IMR-90 (cell line): ENCODE data around the gene ADGRL3. TPM values are rescaled to one million over a fixed set of nuclear protein-coding genes. Genes with fewer than 3 reads are reported as not detected.

ENCODE experiments used
- ATAC-seq: fragments of 200-7000 bp; cut with Tn5 transposase; 2 replicates; pipeline ENCODE4 v1.9.1; 2020; ENCODE audit warnings: low read depth, mild to moderate bottlenecking, moderate library complexity
- BruUV-seq: library from RNA; stranded (reverse); fragments of 400-500 nt; replicated peaks from 2 replicates; lab custom pipeline; 2021; lab: Mats Ljungman, UMichigan
- CTCF ChIA-PET: fragments of 300-600 bp; formaldehyde crosslinking; extraction: SDS; loops from one replicate; lab custom pipeline; 2021; ENCODE audit warnings: antibody characterized with exemption; lab: Yijun Ruan, JAX
- POLR2A ChIA-PET: fragments of 300-600 bp; sonication (Branson Sonifier 250); formaldehyde crosslinking; loops from one replicate; lab custom pipeline; 2022; ENCODE audit warnings: antibody characterized with exemption; ENCODE audit not compliant: unreplicated experiment; lab: Charles Lee
- DNase-seq: peaks from one replicate; pipeline ENCODE4 v3.0.0; 2013
- H2AFZ ChIP-seq: replicated peaks from 2 replicates; pipeline ENCODE3; 2013; ENCODE audit warnings: low read length, mild to moderate bottlenecking; ENCODE audit not compliant: poor library complexity
- H2AK5ac ChIP-seq: 2 replicates; pipeline ENCODE4 v1.6.1; 2013; ENCODE audit warnings: low read depth, low read length, inconsistent platforms
- H2AK9ac ChIP-seq: replicated peaks from 2 replicates; pipeline ENCODE3; 2013; ENCODE audit warnings: mild to moderate bottlenecking, low read depth, low read length, moderate library complexity; ENCODE audit not compliant: poor library complexity
- H2BK120ac ChIP-seq: 2 replicates; pipeline ENCODE4 v1.6.1; 2013; ENCODE audit warnings: low read depth, low read length, inconsistent platforms
- H2BK15ac ChIP-seq: 3 replicates; pipeline ENCODE4 v1.6.1; 2013; ENCODE audit warnings: low read depth, low read length, inconsistent platforms
- H2BK20ac ChIP-seq: 2 replicates; pipeline ENCODE4 v1.6.1; 2013; ENCODE audit warnings: low read depth, mild to moderate bottlenecking, inconsistent platforms, low read length, moderate library complexity
- H2BK5ac ChIP-seq: 2 replicates; pipeline ENCODE4 v1.6.1; 2013; ENCODE audit warnings: mild to moderate bottlenecking, low read depth, low read length, inconsistent platforms; ENCODE audit not compliant: poor library complexity, severe bottlenecking
- H3K14ac ChIP-seq: replicated peaks from 2 replicates; pipeline ENCODE4 v1.6.1; 2013; ENCODE audit warnings: low read depth, low read length, inconsistent platforms
- H3K18ac ChIP-seq: 2 replicates; pipeline ENCODE4 v1.6.1; 2013; ENCODE audit warnings: low read depth, low read length, control low read depth
- H3K23ac ChIP-seq: 2 replicates; pipeline ENCODE4 v1.6.1; 2013; ENCODE audit warnings: low read depth, low read length, inconsistent platforms
- H3K27ac ChIP-seq: 2 replicates; pipeline ENCODE4 v1.5.1; 2013; ENCODE audit warnings: mild to moderate bottlenecking, control low read depth, low read length; ENCODE audit not compliant: insufficient read depth
- H3K27me3 ChIP-seq: 2 replicates; pipeline ENCODE4 v1.6.1; 2013; ENCODE audit warnings: low read length; ENCODE audit not compliant: control insufficient read depth, insufficient read depth
- H3K36me3 ChIP-seq: 2 replicates; pipeline ENCODE4 v1.6.1; 2013; ENCODE audit warnings: low read length, mixed read lengths; ENCODE audit not compliant: control insufficient read depth, insufficient read depth
- H3K4ac ChIP-seq: 2 replicates; pipeline ENCODE4 v1.6.1; 2013; ENCODE audit warnings: low read depth, low read length, inconsistent platforms
- H3K4me1 ChIP-seq: 2 replicates; pipeline ENCODE4 v1.6.1; 2013; ENCODE audit warnings: low read length, mixed read lengths; ENCODE audit not compliant: control insufficient read depth, insufficient read depth
- H3K4me2 ChIP-seq: 2 replicates; pipeline ENCODE4 v1.6.1; 2013; ENCODE audit warnings: low read depth, mild to moderate bottlenecking, control low read depth, low read length, moderate library complexity
- H3K4me3 ChIP-seq: 2 replicates; pipeline ENCODE4 v1.5.1; 2013; ENCODE audit warnings: low read depth, mild to moderate bottlenecking, control low read depth, low read length, moderate library complexity; ENCODE audit not compliant: insufficient read depth
- H3K56ac ChIP-seq: 2 replicates; pipeline ENCODE4 v1.6.1; 2013; ENCODE audit warnings: low read length, inconsistent platforms; ENCODE audit not compliant: insufficient read depth; ENCODE audit errors: extremely low read depth
- H3K79me1 ChIP-seq, 2 experiments: 2 replicates each; pipeline ENCODE4 v1.6.1; 2013; ENCODE audit warnings: low read length in 2 of 2, inconsistent platforms in 1 of 2, low read depth in 1 of 2
- H3K9ac ChIP-seq: 2 replicates; pipeline ENCODE4 v1.6.1; 2013; ENCODE audit warnings: low read depth, low read length, control low read depth
- H3K9me1 ChIP-seq: 2 replicates; pipeline ENCODE4 v1.6.1; 2013; ENCODE audit warnings: low read length, inconsistent platforms; ENCODE audit not compliant: insufficient read depth
- H3K9me3 ChIP-seq: 2 replicates; pipeline ENCODE4 v1.6.1; 2013; ENCODE audit warnings: low read length; ENCODE audit not compliant: control insufficient read depth, insufficient read depth
- H4K20me1 ChIP-seq: 2 replicates; pipeline ENCODE4 v1.6.1; 2013; ENCODE audit warnings: low read length, inconsistent platforms; ENCODE audit not compliant: insufficient read depth
- H4K5ac ChIP-seq: 2 replicates; pipeline ENCODE4 v1.6.1; 2013; ENCODE audit warnings: mild to moderate bottlenecking, low read depth, low read length, control low read depth
- H4K8ac ChIP-seq, 2 experiments: 2 replicates each; pipeline ENCODE4 v1.6.1; 2013; ENCODE audit warnings: low read depth in 2 of 2, low read length in 2 of 2, control low read depth in 1 of 2, inconsistent platforms in 1 of 2
- H4K91ac ChIP-seq: 2 replicates; pipeline ENCODE4 v1.6.1; 2013; ENCODE audit warnings: low read depth, low read length, inconsistent platforms; ENCODE audit not compliant: insufficient read depth
- CEBPB ChIP-seq: IDR thresholded peaks from 2 replicates; pipeline ENCODE4 v1.6.1; 2012; ENCODE audit warnings: low read depth, low read length, improper control_type of control experiment
- MXI1 ChIP-seq: IDR thresholded peaks from 2 replicates; pipeline ENCODE4 v1.6.1; 2012; ENCODE audit warnings: low read depth, mild to moderate bottlenecking, low read length, moderate library complexity, borderline replicate concordance
- POLR2A ChIP-seq: IDR thresholded peaks from 2 replicates; pipeline ENCODE4 v1.6.1; 2012; ENCODE audit warnings: mild to moderate bottlenecking, low read depth, low read length
- RAD21 ChIP-seq: IDR thresholded peaks from 2 replicates; pipeline ENCODE4 v1.6.1; 2012; ENCODE audit warnings: low read length, improper control_type of control experiment
- SMC3 ChIP-seq: fragments of 150-350 bp; IDR thresholded peaks from 2 replicates; pipeline ENCODE4 v1.6.1; 2016; ENCODE audit warnings: low read depth, mild to moderate bottlenecking, antibody characterized with exemption, low read length, moderate library complexity
- WGBS, 2 experiments: methylation state at CpG; one replicate each; pipeline versions ENCODE4 v1.1.5 to v1.1.7; 2013; ENCODE audit warnings: missing lambda C conversion rate in 2 of 2; ENCODE audit not compliant: insufficient read length in 1 of 2; ENCODE audit errors: extremely low coverage in 2 of 2; 5-methylcytosine and 5-hydroxymethylcytosine counted together
- dilution Hi-C: fragments of 300-500 bp; cut with HindIII; formaldehyde crosslinking; loops from one replicate; pipeline ENCODE4 v1.14.3; 2018; ENCODE audit warnings: low sequenced_read_pairs; ENCODE audit not compliant: unreplicated experiment
- in situ Hi-C: fragments of 300-500 bp; cut with MboI; formaldehyde crosslinking; loops from 3 replicates; pipeline ENCODE4 v1.14.3; 2019; ENCODE audit warnings: low sequenced_read_pairs, inconsistent platforms, mixed read lengths
- intact Hi-C: fragments of 100-400 bp; cut with micrococcal nuclease; formaldehyde crosslinking; loops from 2 replicates; pipeline ENCODE4 v1.10.0; 2022
- polyA plus RNA-seq, 3 experiments: library from polyadenylated mRNA; depleted of rRNA; stranded (reverse); fragments of >200 nt; gene quantifications; 2 replicates each; pipeline ENCODE4 v1.2.3, GENCODE V29; 2012; ENCODE audit warnings: low replicate concordance in 1 of 3
- total RNA-seq: library from RNA; depleted of rRNA; stranded (reverse); fragments of >200 nt; gene quantifications from 2 replicates; pipeline ENCODE4 v1.2.3, GENCODE V29; 2012
- TF ChIP-seq, protein P1 (sequence below): fragments of 150-350 bp; IDR thresholded peaks from 2 replicates; pipeline ENCODE4 v1.6.1; 2017; ENCODE audit warnings: mild to moderate bottlenecking, antibody characterized with exemption, low read length, low read depth

Gene ADGRL3
- total and polyA plus RNA-seq, 2 of the 4 experiments (the other 2 are of a cell fraction) = 0.46 to 2.5 TPM

DNA sequence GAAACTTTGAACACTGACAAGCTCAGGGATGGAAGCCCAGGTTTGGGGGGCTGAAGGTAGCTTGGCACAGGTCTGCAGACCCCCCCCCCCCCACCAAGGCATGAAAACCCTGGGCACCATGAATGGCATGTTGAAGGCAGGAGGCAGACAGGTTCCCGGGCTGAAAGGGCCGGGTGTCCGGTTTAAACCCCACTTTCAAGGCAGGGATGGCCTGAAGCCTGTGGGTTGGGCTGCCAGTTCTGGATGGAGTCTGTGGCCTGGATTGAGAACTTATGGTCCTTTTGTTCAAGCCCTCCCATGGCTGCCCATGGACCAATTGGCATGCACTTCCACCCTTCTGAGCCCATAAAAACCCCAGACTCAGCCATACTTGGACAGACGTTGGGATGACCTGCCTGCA is 616.9 kb downstream of the ADGRL3 start:
- no peaks in the 10 kb centered on the region for H3K9me1 ChIP-seq
- H4K8ac ChIP-seq = no peak overlapping the region
- H3K4me1 ChIP-seq = no peaks in the 10 kb centered on the region
- no peaks in the 10 kb centered on the region for H3K79me1 ChIP-seq
- no peak overlapping the region for H3K14ac ChIP-seq
- no peak overlapping the region for H3K56ac ChIP-seq
- no peak for TF ChIP-seq RAD21
- no peak for TF ChIP-seq POLR2A
- no peak for TF ChIP-seq SMC3
- TF ChIP-seq, protein P1, sequence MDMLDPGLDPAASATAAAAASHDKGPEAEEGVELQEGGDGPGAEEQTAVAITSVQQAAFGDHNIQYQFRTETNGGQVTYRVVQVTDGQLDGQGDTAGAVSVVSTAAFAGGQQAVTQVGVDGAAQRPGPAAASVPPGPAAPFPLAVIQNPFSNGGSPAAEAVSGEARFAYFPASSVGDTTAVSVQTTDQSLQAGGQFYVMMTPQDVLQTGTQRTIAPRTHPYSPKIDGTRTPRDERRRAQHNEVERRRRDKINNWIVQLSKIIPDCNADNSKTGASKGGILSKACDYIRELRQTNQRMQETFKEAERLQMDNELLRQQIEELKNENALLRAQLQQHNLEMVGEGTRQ = no peak
- TF ChIP-seq CEBPB = no peak
- no peak for TF ChIP-seq MXI1
- intact Hi-C loops (no loop called here), dilution Hi-C loops (no loop called here), in situ Hi-C loops (no loop called here)
- DNase-seq (no peak), ATAC-seq (no peak)
- no peaks in the 10 kb centered on the region for H4K20me1 ChIP-seq
- H3K23ac ChIP-seq = no peak overlapping the region
- POLR2A ChIA-PET = no interaction called here
- H2AK5ac ChIP-seq = no peak overlapping the region
- no peak overlapping the region for H2AK9ac ChIP-seq
- peaks cover 3% of the 10 kb centered on the region; the same call in 1 of the 2 replicates for H3K9me3 ChIP-seq
- WGBS, 2 experiments = no CpG with 5 or more reads among the region's 4 CpGs
- H2AFZ ChIP-seq = no peak overlapping the region
- H2BK5ac ChIP-seq = no peak overlapping the region
- no peaks in the 10 kb centered on the region for H3K27me3 ChIP-seq
- no peak overlapping the region for H2BK20ac ChIP-seq
- H4K91ac ChIP-seq = no peak overlapping the region
- H3K9ac ChIP-seq = no peak overlapping the region
- H4K5ac ChIP-seq = no peak overlapping the region
- no peak overlapping the region for H3K4me3 ChIP-seq
- BruUV-seq = no TSS peak
- no peak overlapping the region for H2BK15ac ChIP-seq
- CTCF ChIA-PET = no interaction called here
- no peak overlapping the region for H3K4ac ChIP-seq
- H3K27ac ChIP-seq = no peak overlapping the region
- H3K18ac ChIP-seq = no peak overlapping the region
- no peak overlapping the region for H3K4me2 ChIP-seq
- no peak overlapping the region for H2BK120ac ChIP-seq
- no peaks in the 10 kb centered on the region for H3K36me3 ChIP-seq
